NB4 (cell line): ENCODE results near the gene FZR1.

Experiments
- DNase-seq: peaks from one replicate; pipeline ENCODE4 v3.0.0; 2010; ENCODE audit warnings: low read depth
- H3K4me3 ChIP-seq: one replicate; pipeline ENCODE4 v1.5.1; 2011; ENCODE audit warnings: mild to moderate bottlenecking, low read depth, low read length, moderate library complexity
- MAX ChIP-seq: IDR thresholded peaks from 2 replicates; pipeline ENCODE4 v1.6.1; 2011; ENCODE audit warnings: low read depth, low read length
- MYC ChIP-seq: IDR thresholded peaks from 2 replicates; pipeline ENCODE4 v1.6.1; 2011; ENCODE audit warnings: low read depth, low read length
- POLR2A ChIP-seq: IDR thresholded peaks from 2 replicates; pipeline ENCODE4 v1.6.1; 2011; ENCODE audit warnings: mild to moderate bottlenecking; ENCODE audit not compliant: insufficient read length; ENCODE audit errors: extremely low read depth
- TF ChIP-seq, protein P1 (sequence below): IDR thresholded peaks from one replicate; pipeline ENCODE4 v1.5.1; 2012; ENCODE audit warnings: low read depth, low read length

The FZR1 gene

DNA sequence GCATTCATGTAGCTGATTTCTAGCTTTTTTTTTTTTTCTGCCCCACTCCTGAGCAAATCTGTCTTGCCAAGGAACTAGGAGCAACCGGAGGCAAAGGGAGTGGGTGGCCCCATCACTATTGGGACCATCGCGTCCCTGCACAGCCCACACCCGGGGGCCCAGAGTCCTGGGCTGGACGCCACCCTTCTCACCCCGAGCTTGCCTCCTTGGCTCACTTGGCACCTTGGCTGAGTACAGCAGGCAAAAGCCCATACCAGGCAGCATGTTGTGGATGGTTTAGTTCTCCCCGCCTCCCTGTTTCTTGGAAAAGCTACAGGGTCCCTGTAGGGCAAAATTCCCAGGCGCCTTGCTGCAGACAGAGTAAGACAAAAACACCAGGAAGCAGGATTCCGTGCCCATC is 39.5 kb upstream of the FZR1 start:
- DNase-seq, result no peak
- TF ChIP-seq MYC (no peak), POLR2A (no peak), MAX (no peak)
- TF ChIP-seq, protein P1, sequence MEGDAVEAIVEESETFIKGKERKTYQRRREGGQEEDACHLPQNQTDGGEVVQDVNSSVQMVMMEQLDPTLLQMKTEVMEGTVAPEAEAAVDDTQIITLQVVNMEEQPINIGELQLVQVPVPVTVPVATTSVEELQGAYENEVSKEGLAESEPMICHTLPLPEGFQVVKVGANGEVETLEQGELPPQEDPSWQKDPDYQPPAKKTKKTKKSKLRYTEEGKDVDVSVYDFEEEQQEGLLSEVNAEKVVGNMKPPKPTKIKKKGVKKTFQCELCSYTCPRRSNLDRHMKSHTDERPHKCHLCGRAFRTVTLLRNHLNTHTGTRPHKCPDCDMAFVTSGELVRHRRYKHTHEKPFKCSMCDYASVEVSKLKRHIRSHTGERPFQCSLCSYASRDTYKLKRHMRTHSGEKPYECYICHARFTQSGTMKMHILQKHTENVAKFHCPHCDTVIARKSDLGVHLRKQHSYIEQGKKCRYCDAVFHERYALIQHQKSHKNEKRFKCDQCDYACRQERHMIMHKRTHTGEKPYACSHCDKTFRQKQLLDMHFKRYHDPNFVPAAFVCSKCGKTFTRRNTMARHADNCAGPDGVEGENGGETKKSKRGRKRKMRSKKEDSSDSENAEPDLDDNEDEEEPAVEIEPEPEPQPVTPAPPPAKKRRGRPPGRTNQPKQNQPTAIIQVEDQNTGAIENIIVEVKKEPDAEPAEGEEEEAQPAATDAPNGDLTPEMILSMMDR, result no peak
- no peak overlapping the region for H3K4me3 ChIP-seq

- no peak for TF ChIP-seq MAX
- TF ChIP-seq MYC, result no peak
- TF ChIP-seq, protein P1, result no peak
- TF ChIP-seq POLR2A, result no peak
Observed at GRCh38 chr19:3467437-3468198, 38.5 kb upstream of the FZR1 start.

GRCh38 chr19:3468211-3468610 is 37.9 kb upstream of the FZR1 start:
- DNase-seq, result no peak
- no peak for TF ChIP-seq MYC
- TF ChIP-seq POLR2A, result no peak
- TF ChIP-seq, protein P1, result no peak
- no peak for TF ChIP-seq MAX
- H3K4me3 ChIP-seq, result no peak overlapping the region

More at GRCh38 chr19:3467437-3468198, 38.5 kb upstream of the FZR1 start:
- DNase-seq, result no peak
- H3K4me3 ChIP-seq, result no peak overlapping the region

GRCh38 chr19:3469638-3470499 is 36.2 kb upstream of the FZR1 start:
- TF ChIP-seq MYC (no peak), POLR2A (no peak), MAX (no peak)
- TF ChIP-seq, protein P1, result no peak
- no peak for DNase-seq
- H3K4me3 ChIP-seq, result no peak overlapping the region

- DNase-seq, result no peak
- TF ChIP-seq MYC, result no peak
- TF ChIP-seq, protein P1, result no peak
- no peak for TF ChIP-seq POLR2A
- TF ChIP-seq MAX, result no peak
- no peak overlapping the region for H3K4me3 ChIP-seq
Observed at GRCh38 chr19:3470500-3471128, 35.5 kb upstream of the FZR1 start.
